ENCODE data around the gene MYO18B.

GRCh38 chr22:25928038-25928437 is 186.1 kb downstream of the MYO18B start:
- TF ChIP-seq CTCF (conservative IDR thresholded peaks at IDR 0.05; ENCODE audit: low read depth, low read length) (no peak), EZH2 (IDR thresholded peaks at IDR 0.05; ENCODE audit: low read length, unreplicated experiment) (no peak)

Data from PC-3 (cell line).